NCI-H128 (cell line): ENCODE data around the gene FBXW7.

Experiments
- DNase-seq: peaks from one replicate; lab custom pipeline; 2025; ENCODE audit not compliant: unreplicated experiment; lab: John Stamatoyannopoulos, UW

FBXW7 gene

DNA sequence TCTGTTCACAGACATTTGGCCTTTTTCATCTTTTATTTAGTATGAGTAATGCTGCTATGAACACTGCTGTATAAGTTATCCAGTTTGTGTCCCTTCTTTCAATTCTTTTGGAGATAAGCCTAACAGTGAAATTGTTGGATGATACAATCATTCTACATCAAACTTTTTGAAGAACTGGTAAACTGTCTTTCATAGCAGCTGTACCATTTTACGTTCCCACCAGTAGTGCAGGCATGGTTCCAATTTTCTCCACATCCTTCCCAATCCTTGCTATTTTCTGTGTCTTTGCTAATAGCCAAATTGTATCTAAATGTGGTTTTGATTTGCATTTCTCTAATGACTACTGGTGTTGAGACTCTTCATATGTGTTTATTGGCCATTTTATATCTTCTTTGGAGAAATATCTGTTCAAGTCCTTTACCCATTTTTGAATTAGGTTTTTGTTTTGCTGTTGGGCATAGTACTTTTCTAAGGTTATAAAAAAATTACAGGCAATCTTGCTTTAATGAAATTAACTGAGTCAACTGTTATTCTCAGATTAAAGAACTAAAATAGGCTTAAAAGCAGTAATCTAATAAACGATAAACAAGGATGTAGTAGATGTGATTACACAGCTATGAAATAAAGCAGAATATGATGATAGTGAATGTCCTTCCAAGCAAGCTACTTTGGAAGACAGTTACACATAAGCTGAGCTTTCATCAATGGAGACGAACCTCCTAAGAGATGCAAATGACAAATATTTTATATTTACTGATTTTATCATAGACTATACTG lies 57.2 kb downstream of the FBXW7 start:
- no peak for DNase-seq

DNA sequence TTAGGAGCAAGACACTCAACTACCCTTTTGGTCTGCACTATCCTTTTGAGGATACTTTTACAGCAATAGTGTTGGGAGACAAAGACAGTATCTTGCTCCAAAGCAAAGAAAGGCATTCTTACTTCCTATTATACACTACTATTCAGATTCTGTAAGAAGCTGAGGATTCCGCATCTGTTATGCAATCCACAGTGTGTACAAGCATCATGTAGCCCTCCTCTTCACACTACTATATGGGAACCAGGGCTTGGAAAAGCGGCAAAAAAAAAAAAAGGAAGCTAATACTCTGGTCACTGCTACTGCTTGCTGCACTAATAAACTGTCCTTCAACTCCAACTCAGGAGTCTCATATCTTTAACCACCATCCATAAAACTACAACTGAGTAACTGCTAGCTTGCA lies 59.1 kb downstream of the FBXW7 start:
- DNase-seq = no peak

DNA sequence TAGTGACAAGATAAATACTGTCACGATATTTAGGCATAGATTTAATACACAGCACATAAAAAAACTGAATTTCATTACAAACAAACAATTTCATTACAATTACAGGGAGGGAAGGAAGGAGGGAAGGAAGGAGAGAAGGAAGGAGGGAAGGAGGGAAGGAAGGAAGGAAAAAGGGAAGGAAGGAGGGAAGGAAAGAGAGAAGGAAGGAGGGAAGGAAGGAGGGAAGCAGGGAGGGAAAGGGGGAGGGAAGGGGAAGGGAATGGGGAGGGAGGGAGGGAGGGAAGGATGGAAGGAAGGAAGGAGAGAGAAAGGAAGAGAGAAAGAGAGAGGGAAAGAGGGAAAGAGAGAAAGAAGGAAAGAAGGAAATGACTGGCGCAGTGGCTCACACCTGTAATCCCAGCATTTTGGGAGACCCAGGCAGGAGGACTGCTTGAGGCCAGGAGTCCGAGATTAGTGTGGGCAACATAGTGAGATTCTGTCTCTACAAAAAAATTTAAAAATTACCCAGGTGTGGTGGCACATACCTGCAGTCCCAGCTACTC lies 64.6 kb downstream of the FBXW7 start:
- DNase-seq = no peak

DNA sequence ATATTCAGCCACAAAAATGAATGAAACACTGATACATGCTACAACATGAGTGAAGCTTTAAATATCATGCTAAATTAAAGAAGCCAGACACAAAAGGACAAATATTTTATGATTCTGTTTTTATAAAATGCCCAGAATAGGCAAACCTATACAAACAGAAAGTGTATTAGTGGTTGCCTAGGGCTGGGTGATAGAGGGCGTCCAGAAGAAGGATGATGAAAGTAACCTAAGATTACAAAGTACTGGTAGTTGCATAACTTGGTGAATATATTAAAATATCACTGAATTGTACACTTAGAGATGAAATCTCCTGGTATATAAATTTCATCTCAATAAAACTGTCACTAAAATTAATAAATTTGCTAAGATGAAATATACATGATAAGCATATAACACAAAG lies 67.5 kb downstream of the FBXW7 start:
- no peak for DNase-seq

DNA sequence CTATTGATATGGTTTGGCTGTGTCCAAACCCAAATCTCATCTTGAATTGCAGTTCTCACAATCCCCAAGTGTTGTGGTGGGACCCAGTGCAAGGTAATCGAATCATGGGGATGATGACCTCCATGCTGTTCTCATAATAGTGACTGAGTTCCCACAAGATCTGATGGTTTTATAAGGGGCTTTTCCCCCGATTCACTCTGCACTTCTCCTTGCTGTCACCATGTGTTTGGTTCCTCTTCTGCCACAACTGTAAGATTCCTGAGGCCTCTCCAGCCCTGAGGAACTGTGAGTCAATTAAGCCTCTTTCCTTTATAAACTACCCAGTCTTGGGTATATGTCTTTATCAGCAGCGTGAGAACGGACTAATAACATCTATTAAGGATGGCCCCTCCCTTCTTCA lies 68.8 kb downstream of the FBXW7 start:
- DNase-seq = no peak

DNA sequence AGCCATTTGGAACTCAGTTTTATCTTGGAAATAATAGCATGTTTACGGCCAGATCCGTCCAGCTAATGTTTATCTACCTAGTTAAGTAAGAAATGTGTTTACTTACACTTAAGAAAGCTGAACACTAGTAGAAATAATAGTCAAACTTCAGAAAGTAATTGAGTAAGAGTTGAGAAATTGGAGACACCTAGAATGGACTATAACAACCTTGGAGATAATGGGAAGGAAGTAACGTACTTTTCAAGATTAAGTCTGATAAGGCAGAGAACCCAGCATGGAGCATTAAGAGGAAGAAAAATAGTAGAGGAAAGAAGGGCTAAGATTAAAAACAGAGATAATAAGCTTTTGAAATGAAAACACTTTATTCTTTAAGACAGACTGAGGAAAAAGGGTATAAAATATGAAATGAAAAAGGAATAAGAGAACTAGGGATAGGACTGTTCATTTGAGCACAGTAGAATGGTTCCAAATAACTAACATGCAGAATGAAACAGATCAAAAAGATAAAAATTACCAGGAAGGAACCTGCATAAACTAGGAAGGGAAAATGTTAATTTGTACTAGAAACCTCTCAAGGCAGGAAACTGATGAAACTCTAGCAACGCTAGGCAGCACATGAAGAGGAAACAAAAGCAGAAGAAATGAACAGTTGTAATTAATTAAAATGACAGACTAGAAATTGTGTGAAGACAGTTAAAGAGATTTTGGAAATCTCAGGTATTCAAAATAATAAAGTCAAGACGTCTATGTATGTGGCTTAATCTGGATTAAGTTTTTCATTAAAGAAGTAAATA lies 71.7 kb downstream of the FBXW7 start:
- DNase-seq = no peak

DNA sequence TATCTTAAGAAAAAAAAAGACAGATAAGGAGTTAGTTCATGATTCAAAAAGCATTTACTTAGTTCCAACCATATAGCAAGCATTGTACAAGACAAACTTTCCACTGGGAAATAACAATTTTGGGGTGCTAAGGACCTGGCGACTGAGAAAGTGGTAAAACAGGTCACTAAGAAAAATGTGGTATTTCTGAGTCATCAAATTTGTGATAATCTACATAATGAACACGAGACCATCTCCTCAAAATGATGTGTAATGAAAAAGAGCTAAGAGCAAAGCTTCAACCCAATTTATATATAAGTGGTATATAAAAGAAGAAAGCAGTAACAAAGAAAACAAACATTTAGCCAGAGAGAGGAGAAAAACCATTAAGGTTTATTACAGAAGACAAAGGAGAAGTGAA lies 72.3 kb downstream of the FBXW7 start:
- no peak for DNase-seq

DNA sequence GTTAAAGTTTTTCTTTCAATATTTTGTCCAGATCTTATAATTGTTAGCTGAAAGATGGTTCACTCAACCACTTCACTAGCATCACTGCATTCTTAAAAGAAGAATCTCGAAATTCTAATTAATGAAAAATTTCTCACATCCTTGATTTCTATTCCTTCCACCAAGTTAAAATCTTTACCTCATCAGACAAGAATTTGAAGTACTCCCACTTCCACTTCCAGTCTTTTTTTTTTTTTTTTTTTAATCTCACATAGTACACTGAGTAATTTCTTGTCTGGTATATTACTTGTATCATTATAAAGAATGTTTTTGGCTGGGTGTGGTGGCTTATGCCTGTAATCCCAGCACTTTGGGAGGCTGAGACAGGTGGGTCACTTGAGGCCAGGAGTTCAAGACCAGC lies 73.2 kb downstream of the FBXW7 start:
- DNase-seq = no peak

DNA sequence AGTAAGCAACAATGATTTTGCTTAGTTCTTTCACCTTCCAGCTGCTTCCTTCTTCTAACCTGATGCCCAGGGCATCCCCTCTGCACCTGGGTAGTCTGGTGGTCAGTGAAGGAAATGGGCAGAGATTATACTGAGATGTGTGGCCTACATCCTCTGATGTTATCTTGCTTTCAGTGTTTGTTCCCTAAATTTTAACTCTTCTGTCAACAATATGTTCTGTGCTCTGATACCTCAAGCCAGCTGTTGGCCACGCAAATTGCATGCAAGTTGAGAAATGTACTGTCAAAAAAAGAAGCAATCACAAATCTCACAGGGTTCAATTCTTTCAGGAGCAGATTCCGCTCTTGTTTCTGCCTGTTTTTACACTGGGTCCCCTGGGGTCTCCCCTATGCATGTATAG lies 73.8 kb downstream of the FBXW7 start:
- DNase-seq = no peak

DNA sequence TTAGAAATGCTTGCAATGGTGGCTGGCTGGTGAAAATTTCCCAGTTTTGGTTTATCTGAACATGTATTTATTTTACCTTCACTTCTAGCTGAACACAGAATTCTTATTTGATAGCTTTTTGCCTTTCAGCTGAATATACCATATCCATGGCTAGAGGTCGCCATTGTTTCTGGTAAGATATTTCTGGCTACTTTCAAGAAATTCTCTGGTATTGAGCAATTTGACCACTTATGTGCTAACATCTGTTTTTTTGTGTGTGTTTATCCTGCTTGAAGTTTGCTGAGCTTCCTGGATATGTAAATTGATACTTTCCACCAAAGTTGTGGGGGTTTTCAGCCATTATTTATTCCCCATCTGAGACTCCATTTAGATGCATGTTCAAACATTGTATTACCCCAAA lies 75.4 kb downstream of the FBXW7 start:
- DNase-seq = no peak

DNA sequence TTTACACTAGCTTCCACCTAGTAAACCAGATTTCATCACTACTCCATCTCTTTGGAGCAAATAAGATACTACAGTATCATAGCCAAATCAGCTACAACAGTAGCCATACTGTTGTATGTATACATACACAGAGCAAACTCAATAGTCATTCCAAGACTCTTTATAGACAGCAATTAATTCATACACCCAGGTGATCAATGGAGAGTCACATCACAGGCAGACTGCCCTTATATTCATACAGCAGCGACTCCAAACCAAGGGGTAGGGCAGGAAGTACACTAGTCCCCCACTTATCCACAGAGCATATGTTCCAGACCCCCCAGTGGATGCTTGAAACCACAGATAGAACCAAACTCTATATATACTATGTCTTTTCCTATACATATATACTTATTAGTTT lies 76.6 kb downstream of the FBXW7 start:
- no peak for DNase-seq

DNA sequence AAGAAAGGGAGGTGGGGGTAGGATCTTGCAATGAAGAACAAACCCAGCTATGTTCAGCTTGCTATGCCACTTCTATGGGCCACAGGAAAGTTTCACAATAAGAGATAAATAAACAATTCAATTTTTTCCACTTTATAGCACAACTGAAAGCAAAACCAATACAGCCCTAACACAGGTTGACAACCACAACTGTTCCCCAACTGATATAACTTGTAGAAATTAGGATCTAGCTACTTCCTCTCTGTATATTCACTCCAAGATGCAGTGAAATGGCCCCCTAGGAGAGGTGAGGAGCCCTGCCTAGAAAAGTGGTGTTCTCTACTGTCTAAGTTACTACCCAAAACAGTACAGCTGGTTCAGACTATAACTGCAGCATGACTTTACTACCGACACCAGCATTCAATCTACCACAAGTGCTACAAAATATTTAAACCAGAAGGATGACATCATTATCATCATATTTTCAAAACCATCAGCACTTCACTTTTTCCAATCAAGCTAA lies 77.0 kb downstream of the FBXW7 start:
- no peak for DNase-seq

DNA sequence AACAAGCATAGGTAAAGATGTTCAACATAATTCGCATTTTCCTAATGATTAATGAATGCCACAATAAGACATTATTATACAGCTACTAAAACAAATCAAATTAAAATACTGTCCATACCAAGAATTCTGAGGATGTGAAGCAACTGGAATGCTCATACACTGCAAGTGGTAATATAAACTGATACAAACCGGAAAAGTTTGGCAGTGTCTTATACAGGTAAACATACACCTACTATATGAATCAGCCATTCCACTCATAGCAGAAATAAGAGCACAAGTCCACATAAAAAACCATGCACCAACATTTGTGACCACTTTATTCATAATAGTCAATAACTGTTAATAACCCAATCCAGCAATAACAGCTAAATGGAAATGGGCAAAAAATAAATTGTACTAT lies 79.3 kb downstream of the FBXW7 start:
- DNase-seq = no peak

DNA sequence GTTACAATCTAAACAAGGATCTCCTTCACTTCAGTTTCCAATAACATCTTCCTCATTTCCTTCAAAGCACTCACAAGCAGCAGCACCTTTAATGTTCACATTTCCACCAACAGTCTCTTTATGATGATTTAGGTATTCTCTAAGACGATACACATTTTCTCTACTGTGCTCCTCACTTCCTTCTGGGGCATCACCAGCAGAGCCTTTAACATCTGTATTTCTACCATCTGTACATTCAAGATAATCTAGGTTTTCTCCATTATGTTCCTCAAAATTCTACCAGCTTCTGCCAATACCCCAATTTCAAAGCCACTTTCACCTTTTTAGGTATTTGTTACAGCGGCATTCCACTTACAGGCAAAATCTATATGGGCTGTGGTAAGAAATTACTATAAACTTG lies 80.6 kb downstream of the FBXW7 start:
- DNase-seq = no peak

DNA sequence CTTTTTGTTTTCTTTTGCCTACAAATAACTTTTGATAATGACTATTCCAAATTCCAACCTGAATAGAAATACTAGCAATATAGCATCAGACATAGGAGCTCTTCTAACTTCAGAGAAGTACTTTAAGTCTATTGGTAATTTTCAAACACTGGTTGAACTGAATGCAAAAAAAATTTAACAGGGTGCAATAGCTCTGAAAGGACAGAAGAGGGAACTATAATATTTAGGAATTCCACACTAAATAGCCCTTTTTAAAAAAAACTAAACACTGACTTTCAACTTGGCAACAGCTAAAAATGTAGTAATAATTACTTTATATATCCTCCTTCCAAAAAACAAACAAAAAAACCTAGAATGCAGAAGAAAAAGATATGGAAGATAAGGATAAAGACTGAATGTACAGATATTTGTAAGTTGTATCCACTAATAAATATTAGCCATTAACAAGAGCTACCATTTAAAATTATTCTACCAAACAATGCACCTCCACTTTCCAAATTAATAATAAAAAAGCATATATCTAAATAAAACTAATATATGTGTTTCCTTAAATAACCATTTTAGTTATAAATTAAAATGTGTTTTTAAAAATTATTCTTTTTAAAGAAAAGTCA lies 81.4 kb downstream of the FBXW7 start:
- DNase-seq = no peak

DNA sequence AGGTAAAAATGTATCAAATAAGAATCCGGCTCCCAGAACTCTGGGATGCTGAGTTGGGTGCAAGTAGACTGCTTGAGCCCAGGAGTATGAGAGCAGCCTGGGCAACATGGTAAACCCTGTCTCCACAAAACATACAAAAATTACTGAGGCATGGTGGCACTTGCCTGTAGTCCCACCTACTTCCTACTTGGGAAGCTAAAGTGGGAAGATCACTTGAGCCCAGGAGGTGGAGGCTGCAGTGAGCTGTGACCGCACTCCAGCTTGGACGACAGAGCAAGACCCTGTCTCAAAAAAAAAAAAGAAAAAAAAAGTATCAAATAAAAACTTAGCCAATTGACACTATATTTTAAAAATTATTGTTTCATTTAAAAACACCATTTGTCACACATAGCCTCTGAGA lies 84.4 kb downstream of the FBXW7 start:
- DNase-seq = no peak

DNA sequence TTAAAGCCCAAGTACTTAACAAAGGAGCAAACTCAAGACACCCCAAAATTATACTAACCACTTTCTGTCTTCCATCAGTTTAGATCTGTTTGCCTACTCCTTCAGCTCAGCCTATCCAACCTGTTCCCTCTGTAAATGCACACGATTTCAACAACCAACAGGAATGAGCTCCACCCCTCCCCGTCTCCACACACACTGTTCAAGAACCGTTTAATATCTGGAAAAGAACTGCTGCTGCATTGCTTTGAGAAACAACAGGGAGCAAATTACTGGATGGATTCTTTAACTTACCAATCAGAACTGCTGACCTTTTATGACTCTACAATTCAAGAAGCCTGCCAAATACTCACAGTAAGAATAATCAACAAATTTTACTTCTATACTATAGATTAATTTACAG lies 87.0 kb downstream of the FBXW7 start:
- DNase-seq = no peak

DNA sequence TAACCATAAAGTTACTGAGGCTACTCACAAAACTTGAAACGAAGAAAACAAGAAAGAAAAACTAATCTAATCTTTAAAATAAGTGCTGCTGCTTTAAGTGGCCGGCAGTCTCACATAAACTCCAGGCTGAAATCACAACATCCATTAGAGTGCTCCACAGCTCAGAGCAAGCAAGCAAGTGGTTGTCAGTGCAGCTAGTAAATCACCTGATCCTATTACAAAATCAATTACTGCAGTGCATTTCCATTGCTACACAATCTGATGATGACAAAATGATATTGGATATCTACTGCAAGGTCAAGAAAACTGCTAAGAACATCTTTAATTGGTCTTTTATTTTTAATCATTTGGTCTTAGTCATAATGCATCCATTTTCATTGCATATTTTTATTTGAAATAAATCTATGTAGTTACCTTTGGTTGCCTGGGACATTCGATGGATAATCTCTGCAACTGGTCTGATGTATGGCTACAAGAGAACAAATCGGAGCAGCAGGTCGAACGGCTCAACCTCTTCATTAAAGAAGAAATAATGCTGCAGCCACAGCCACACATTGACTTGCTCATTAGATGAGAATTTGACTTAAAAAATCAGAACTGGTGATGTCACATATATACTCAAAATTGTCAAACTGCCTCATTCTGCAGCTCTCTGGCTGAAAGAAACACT lies 87.7 kb downstream of the FBXW7 start:
- DNase-seq = no peak

DNA sequence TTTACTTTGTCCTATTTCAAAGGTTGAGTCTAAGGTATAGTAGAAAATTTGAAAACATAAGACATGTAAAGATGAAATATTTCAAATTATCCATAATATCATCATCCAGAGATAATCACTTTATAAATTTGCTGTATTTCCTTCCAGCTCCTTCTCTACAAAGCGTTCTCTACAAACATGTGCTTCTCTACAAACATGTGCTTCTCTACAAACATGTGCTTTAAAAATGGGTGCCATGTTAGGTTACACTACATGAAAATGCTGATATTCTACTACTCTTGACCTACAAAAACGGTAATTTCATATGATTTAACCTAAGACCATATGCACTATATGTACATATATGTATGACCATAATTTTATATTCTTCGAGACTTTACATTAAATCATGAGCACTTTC lies 92.0 kb downstream of the FBXW7 start:
- no peak for DNase-seq

DNA sequence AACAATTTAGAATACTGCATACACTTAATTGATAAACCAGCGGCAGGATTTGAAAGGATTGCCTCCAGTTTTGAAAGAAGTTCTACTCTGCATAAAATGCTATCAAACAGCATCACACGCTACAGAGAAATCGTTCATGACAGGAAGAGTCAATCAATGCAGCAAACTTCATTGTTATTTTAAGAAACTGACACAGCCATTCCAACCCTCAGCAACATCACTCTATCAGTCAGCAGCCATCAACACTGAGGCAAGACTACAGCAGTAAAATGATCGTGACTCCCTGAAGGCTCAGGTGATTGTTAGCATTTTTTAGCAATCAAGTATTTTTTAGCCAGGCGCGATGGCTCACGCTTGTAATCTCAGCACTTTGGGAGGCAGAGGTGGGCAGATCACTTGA lies 98.3 kb downstream of the FBXW7 start:
- no peak for DNase-seq

DNA sequence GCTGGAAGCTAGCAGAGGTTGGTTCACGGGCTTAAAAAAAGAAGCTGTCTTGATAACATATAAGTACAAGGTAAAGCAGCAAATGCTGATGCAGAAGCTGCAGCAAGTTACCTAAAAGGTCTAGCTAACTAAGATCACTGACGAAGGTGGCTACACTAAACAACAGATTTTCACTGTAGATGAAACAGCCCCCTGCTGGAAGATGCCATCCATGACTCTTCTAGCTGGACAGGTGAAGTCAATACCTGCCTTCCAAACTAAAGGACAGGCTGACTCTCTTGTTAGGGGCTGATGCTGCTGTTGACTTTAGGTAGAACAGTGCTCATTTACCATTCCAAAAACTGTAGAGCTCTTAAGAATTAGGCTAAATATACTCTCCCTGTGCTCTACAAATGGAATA lies 99.5 kb downstream of the FBXW7 start:
- no peak for DNase-seq
